ENCODE measurements around the gene TMEM139. TPM values are rescaled to one million over a fixed set of nuclear protein-coding genes. Genes with fewer than 3 reads are reported as not detected.
A peak's percentile ranks its signal among the peaks of the same experiment; 100 is the strongest.

Gene TMEM139
- 2.0 TPM for total RNA-seq (2021; ENCODE audit: unreplicated experiment)
- 2.4 TPM for polyA plus RNA-seq (2012; ENCODE audit: insufficient read length)
- Bru-seq, nascent RNA: percentile 34 among the genes with signal in this experiment
- BruChase-seq, experiment 1, labeled RNA remaining after a 2-hour chase: percentile 41 among the genes with signal in this experiment
- percentile 36 among the genes with signal in this experiment for BruChase-seq, experiment 2, labeled RNA remaining after a 6-hour chase
- long read RNA-seq, partial matches to known transcripts: 0 of 2 reads
- long read RNA-seq, other reads (novel, unspliced or antisense): 2 of 2 reads

DNA sequence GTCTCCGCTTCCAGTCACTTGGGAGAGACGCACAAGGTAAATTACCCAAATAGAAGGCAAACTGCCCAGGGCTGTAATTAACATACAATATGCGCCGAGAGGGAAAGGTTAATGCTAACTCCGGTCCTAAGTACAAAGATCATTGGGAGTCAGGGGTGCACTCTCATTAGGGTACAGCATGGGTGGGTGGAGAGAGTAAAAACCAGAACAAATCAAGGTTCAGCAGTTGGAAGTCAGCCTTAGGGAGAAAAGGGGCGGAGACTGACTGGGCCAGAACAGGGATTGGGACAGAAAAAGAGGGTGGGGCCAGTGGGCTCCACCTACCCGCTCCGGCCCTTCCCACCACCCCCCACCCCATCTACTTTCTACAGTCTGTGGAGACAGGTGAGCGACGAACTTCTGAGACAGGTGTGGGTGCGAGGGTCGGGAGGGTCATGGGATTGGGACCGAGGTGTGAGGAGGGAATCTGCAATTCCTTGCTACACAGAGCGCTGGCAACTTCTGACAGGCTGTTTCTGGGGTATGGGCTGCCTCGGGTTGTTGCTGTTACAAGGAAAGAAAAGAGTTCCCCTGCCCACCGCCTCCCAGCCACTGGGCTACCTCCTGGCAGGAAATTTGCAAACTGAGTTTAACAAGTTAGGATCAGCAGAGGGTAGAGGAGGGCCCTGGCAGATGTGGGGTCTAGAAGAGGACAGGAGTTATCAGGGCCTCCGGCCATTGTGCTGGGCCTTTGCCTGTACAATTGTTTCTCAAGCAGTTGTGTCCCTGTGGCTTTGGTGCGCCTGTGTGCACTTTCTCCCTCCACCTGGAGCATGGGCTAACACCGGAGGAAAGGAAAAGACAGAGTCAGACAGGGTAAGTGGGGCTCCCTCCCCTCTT is at the start of gene TMEM139:
TSS of gene TMEM139 (plus strand) at position 368 of the 879 bp plus-strand sequence. CDS start 1,000 bp downstream, outside the sequence.
- POLR2A ChIA-PET: no interaction called here
- Histone ChIP-seq H3K27me3 (ENCODE audit: control insufficient read depth, insufficient read depth, low read length) (no peaks in the 10 kb centered on the region), H3K4me1 (ENCODE audit: control insufficient read depth, insufficient read depth, low read length) (peaks cover 23% of the 10 kb centered on the region), H3K9me3 (ENCODE audit: control insufficient read depth, insufficient read depth, low read depth, low read length) (peaks cover 4% of the 10 kb centered on the region; the same call in 1 of the 2 replicates), H3K27ac (ENCODE audit: low read length) (peak within 1 kb of the TSS; percentile 67), H3K36me3 (ENCODE audit: control insufficient read depth, insufficient read depth, low read length) (no peaks in the 10 kb centered on the region), H3K4me3 (ENCODE audit: low read depth in 2 of 2, low read length in 2 of 2) (peak within 1 kb of the TSS; percentile 16 to 50)
- BruUV-seq (replicated peaks): no TSS peak
- DNase-seq (ENCODE audit: low read depth, low spot score): no peak
- intact Hi-C loops (cut with micrococcal nuclease; ENCODE audit: unreplicated experiment): no loop called here
- TF ChIP-seq SIN3A (IDR thresholded peaks at IDR 0.05; ENCODE audit: borderline replicate concordance, insufficient read depth, low read depth, low read length) (no peak), TCF7L2 (IDR thresholded peaks at IDR 0.05; ENCODE audit: low read depth, low read length) (no peak), POLR2AphosphoS5 (IDR thresholded peaks at IDR 0.05; ENCODE audit: low read depth, low read length) (no peak)
- TF ChIP-seq, protein P1, sequence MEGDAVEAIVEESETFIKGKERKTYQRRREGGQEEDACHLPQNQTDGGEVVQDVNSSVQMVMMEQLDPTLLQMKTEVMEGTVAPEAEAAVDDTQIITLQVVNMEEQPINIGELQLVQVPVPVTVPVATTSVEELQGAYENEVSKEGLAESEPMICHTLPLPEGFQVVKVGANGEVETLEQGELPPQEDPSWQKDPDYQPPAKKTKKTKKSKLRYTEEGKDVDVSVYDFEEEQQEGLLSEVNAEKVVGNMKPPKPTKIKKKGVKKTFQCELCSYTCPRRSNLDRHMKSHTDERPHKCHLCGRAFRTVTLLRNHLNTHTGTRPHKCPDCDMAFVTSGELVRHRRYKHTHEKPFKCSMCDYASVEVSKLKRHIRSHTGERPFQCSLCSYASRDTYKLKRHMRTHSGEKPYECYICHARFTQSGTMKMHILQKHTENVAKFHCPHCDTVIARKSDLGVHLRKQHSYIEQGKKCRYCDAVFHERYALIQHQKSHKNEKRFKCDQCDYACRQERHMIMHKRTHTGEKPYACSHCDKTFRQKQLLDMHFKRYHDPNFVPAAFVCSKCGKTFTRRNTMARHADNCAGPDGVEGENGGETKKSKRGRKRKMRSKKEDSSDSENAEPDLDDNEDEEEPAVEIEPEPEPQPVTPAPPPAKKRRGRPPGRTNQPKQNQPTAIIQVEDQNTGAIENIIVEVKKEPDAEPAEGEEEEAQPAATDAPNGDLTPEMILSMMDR (IDR thresholded peaks at IDR 0.05): no peak
- TF ChIP-seq, protein P2, sequence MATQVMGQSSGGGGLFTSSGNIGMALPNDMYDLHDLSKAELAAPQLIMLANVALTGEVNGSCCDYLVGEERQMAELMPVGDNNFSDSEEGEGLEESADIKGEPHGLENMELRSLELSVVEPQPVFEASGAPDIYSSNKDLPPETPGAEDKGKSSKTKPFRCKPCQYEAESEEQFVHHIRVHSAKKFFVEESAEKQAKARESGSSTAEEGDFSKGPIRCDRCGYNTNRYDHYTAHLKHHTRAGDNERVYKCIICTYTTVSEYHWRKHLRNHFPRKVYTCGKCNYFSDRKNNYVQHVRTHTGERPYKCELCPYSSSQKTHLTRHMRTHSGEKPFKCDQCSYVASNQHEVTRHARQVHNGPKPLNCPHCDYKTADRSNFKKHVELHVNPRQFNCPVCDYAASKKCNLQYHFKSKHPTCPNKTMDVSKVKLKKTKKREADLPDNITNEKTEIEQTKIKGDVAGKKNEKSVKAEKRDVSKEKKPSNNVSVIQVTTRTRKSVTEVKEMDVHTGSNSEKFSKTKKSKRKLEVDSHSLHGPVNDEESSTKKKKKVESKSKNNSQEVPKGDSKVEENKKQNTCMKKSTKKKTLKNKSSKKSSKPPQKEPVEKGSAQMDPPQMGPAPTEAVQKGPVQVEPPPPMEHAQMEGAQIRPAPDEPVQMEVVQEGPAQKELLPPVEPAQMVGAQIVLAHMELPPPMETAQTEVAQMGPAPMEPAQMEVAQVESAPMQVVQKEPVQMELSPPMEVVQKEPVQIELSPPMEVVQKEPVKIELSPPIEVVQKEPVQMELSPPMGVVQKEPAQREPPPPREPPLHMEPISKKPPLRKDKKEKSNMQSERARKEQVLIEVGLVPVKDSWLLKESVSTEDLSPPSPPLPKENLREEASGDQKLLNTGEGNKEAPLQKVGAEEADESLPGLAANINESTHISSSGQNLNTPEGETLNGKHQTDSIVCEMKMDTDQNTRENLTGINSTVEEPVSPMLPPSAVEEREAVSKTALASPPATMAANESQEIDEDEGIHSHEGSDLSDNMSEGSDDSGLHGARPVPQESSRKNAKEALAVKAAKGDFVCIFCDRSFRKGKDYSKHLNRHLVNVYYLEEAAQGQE (IDR thresholded peaks at IDR 0.05; ENCODE audit: insufficient read depth in 1 of 2, low read depth in 2 of 2, low read length in 1 of 2): no peak
- ATAC-seq: no peak
- CTCF ChIA-PET: no interaction called here
- in situ Hi-C loops (cut with HindIII; ENCODE audit: low pct_unique_long_range_greater_than_20kb, low sequenced_read_pairs): no loop called here

DNA sequence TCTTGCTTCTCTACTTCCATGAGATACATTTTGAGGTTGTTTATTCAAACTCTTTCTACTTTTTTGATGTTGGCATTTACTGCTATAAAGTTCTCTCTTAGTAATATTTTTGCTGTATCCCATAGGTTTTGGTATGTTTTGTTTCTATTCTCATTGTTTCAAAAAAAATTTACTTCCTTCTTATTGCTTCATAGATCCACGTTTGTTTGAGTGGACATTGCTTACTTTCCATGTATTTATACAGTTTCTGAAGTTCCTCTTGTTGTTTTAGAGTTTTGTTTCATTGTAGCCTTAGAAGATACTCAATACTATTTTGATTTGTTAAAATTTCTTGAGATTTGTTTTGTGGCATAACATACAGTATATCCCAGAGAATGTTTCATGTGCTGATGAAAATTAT is 49.2 kb upstream of the TMEM139 start:
- no peak for TF ChIP-seq SIN3A (IDR thresholded peaks at IDR 0.05; ENCODE audit: borderline replicate concordance, insufficient read depth, low read depth, low read length)
- no peak for TF ChIP-seq TCF7L2 (IDR thresholded peaks at IDR 0.05; ENCODE audit: low read depth, low read length)
- no peak for TF ChIP-seq POLR2AphosphoS5 (IDR thresholded peaks at IDR 0.05; ENCODE audit: low read depth, low read length)
- TF ChIP-seq, protein P2 (IDR thresholded peaks at IDR 0.05; ENCODE audit: insufficient read depth in 1 of 2, low read depth in 2 of 2, low read length in 1 of 2): no peak
- TF ChIP-seq, protein P1 (IDR thresholded peaks at IDR 0.05): no peak
- Histone ChIP-seq H3K36me3 (ENCODE audit: control insufficient read depth, insufficient read depth, low read length) (no peaks in the 10 kb centered on the region), H3K4me3 (ENCODE audit: low read depth in 2 of 2, low read length in 2 of 2) (no peak overlapping the region), H3K9me3 (ENCODE audit: control insufficient read depth, insufficient read depth, low read depth, low read length) (no peaks in the 10 kb centered on the region), H3K4me1 (ENCODE audit: control insufficient read depth, insufficient read depth, low read length) (no peaks in the 10 kb centered on the region), H3K27ac (ENCODE audit: low read length) (no peak overlapping the region), H3K27me3 (ENCODE audit: control insufficient read depth, insufficient read depth, low read length) (no peaks in the 10 kb centered on the region)
- in situ Hi-C loops (cut with HindIII; ENCODE audit: low pct_unique_long_range_greater_than_20kb, low sequenced_read_pairs) (no loop called here), intact Hi-C loops (cut with micrococcal nuclease; ENCODE audit: unreplicated experiment) (no loop called here)
- CTCF ChIA-PET: no interaction called here
- ATAC-seq: no peak
- POLR2A ChIA-PET: no interaction called here
- DNase-seq (ENCODE audit: low read depth, low spot score): no peak
- no TSS peak for BruUV-seq (replicated peaks)
